Liver (tissue), 9 donors: ENCODE results near the gene MOV10. TPM values are rescaled to one million over a fixed set of nuclear protein-coding genes. Genes with fewer than 3 reads are reported as not detected.

Experiments
- DNase-seq: peaks from one replicate; pipeline ENCODE4 v3.0.0-alpha.2; 2017; ENCODE audit warnings: low spot score
- H3K27ac ChIP-seq, 2 donors: one replicate each; pipeline ENCODE4 v1.7.0; 2013; ENCODE audit warnings: inconsistent platforms in 2 of 2, low read length in 2 of 2, control low read depth in 1 of 2, low read depth in 1 of 2, mild to moderate bottlenecking in 1 of 2
- H3K27me3 ChIP-seq, 4 donors: one replicate each; pipeline versions ENCODE4 v1.6.1 to v1.7.0; 2013; ENCODE audit warnings: low read length in 3 of 4, inconsistent platforms in 1 of 4, mild to moderate bottlenecking in 1 of 4, moderate library complexity in 1 of 4; ENCODE audit not compliant: control insufficient read depth in 4 of 4, insufficient read depth in 4 of 4
- H3K36me3 ChIP-seq, 4 donors: one replicate each; pipeline versions ENCODE4 v1.6.1 to v1.7.0; 2013; ENCODE audit warnings: low read length in 3 of 4, mild to moderate bottlenecking in 3 of 4, low read depth in 1 of 4, moderate library complexity in 1 of 4; ENCODE audit not compliant: control insufficient read depth in 4 of 4, insufficient read depth in 3 of 4
- H3K4me1 ChIP-seq, 4 donors: one replicate each; pipeline versions ENCODE4 v1.6.1 to v1.7.0; 2013; ENCODE audit warnings: low read length in 3 of 4, mild to moderate bottlenecking in 3 of 4, moderate library complexity in 1 of 4; ENCODE audit not compliant: control insufficient read depth in 4 of 4, insufficient read depth in 4 of 4
- H3K4me3 ChIP-seq, 3 donors: one replicate each; pipeline versions ENCODE4 v1.6.1 to v1.7.0; 2013; ENCODE audit warnings: low read length in 3 of 3, control low read depth in 1 of 3, low read depth in 1 of 3, mild to moderate bottlenecking in 1 of 3
- H3K9ac ChIP-seq, 2 donors: one replicate each; pipeline ENCODE4 v1.7.0; 2013; ENCODE audit warnings: low read length in 2 of 2, mild to moderate bottlenecking in 2 of 2, moderate library complexity in 2 of 2, control low read depth in 1 of 2, low read depth in 1 of 2
- H3K9me3 ChIP-seq, 4 donors: one replicate each; pipeline versions ENCODE4 v1.6.1 to v1.7.0; 2013; ENCODE audit warnings: low read length in 3 of 4; ENCODE audit not compliant: control insufficient read depth in 4 of 4
- ATF3 ChIP-seq: IDR thresholded peaks from 2 replicates; pipeline ENCODE4 v1.6.1; 2016; ENCODE audit warnings: antibody characterized with exemption
- CTCF ChIP-seq: fragments of 150-350 bp; IDR thresholded peaks from 2 replicates; pipeline ENCODE4 v1.5.1; 2017; ENCODE audit warnings: improper control_type of control experiment, low read depth, low read length; ENCODE audit not compliant: missing input control
- EGR1 ChIP-seq, 2 donors: IDR thresholded peaks; 2 replicates each; pipeline ENCODE4 v1.6.1; 2016 to 2018; ENCODE audit warnings: antibody characterized with exemption in 2 of 2, low read depth in 2 of 2
- FOXA1 ChIP-seq: IDR thresholded peaks from 2 replicates; pipeline ENCODE4 v1.6.1; 2016; ENCODE audit warnings: antibody characterized with exemption
- FOXA2 ChIP-seq: IDR thresholded peaks from 2 replicates; pipeline ENCODE4 v1.6.1; 2016; ENCODE audit warnings: antibody characterized with exemption
- GABPA ChIP-seq, 2 donors: IDR thresholded peaks in 1 of 2; conservative IDR thresholded peaks in 1 of 2; 2 replicates each; pipeline ENCODE4 v1.6.1; 2016; ENCODE audit warnings: antibody characterized with exemption in 2 of 2, mild to moderate bottlenecking in 1 of 2, moderate library complexity in 1 of 2
- HNF4A ChIP-seq, 2 donors: conservative IDR thresholded peaks; 2 replicates each; pipeline ENCODE4 v1.6.1; 2016; ENCODE audit warnings: antibody characterized with exemption in 2 of 2, mild to moderate bottlenecking in 2 of 2
- HNF4G ChIP-seq: IDR thresholded peaks from 2 replicates; pipeline ENCODE4 v1.6.1; 2016; ENCODE audit warnings: antibody characterized with exemption
- JUND ChIP-seq, 2 donors: IDR thresholded peaks; 2 replicates each; pipeline ENCODE4 v1.6.1; 2016; ENCODE audit warnings: antibody characterized with exemption in 2 of 2
- MAX ChIP-seq: IDR thresholded peaks from 2 replicates; pipeline ENCODE4 v1.6.1; 2016; ENCODE audit warnings: antibody characterized with exemption
- NR2F2 ChIP-seq: IDR thresholded peaks from 2 replicates; pipeline ENCODE4 v1.6.1; 2016; ENCODE audit warnings: antibody characterized with exemption
- RAD21 ChIP-seq, 2 donors: IDR thresholded peaks; 2 replicates each; pipeline ENCODE4 v1.6.1; 2016; ENCODE audit warnings: antibody characterized with exemption in 2 of 2, mild to moderate bottlenecking in 2 of 2
- REST ChIP-seq: IDR thresholded peaks from 2 replicates; pipeline ENCODE4 v1.6.1; 2016; ENCODE audit warnings: antibody characterized with exemption, mild to moderate bottlenecking
- RXRA ChIP-seq, 2 donors: IDR thresholded peaks; 2 replicates each; pipeline ENCODE4 v1.6.1; 2017 to 2018; ENCODE audit warnings: antibody characterized with exemption in 2 of 2, mild to moderate bottlenecking in 1 of 2
- SP1 ChIP-seq: IDR thresholded peaks from 2 replicates; pipeline ENCODE4 v1.6.1; 2018; ENCODE audit warnings: antibody characterized with exemption, mild to moderate bottlenecking
- TAF1 ChIP-seq: conservative IDR thresholded peaks from 2 replicates; pipeline ENCODE4 v1.6.1; 2016; ENCODE audit warnings: antibody characterized with exemption, mild to moderate bottlenecking
- YY1 ChIP-seq: IDR thresholded peaks from 2 replicates; pipeline ENCODE4 v1.6.1; 2016; ENCODE audit warnings: antibody characterized with exemption, mild to moderate bottlenecking
- ZBTB33 ChIP-seq: IDR thresholded peaks from 2 replicates; pipeline ENCODE4 v1.6.1; 2016; ENCODE audit warnings: antibody characterized with exemption
- WGBS: extraction: QIAGEN DNeasy Blood & Tissue Kit; methylation state at CpG from one replicate; pipeline ENCODE4 v1.1.7; 2013; 5-methylcytosine and 5-hydroxymethylcytosine counted together
- polyA plus RNA-seq, 2 donors: library from polyadenylated mRNA; stranded (reverse) in 1 of 2; unstranded in 1 of 2; fragments of 200-250 nt in 1 of 2; fragments of >200 nt in 1 of 2; fragmentation: Nextera tagmentation in 1 of 2; extraction: Ambion mirVana in 1 of 2; gene quantifications; one replicate each; pipeline versions ENCODE4 v1.2.1 to v1.2.3, GENCODE V29; 2013 to 2015
- total RNA-seq, 2 donors: library from RNA; depleted of rRNA; stranded (reverse); fragments of >200 nt; gene quantifications; one replicate each; pipeline ENCODE4 v1.2.3, GENCODE V29; 2014
- donor health status: healthy.
- donor health status: healthy.
- donor health status: healthy.
- donor health status: healthy.
- donor health status: healthy.

The MOV10 gene
- total and polyA plus RNA-seq, 4 donors = 32.0 to 36.8 (median 33.7) TPM

GRCh38 chr1:112698366-112699310 lies 24.2 kb downstream of the MOV10 start:
- 41% methylated on average over 17 of the region's 17 CpGs for WGBS
- H3K27me3 ChIP-seq = no peaks in the 10 kb centered on the region
- TF ChIP-seq RXRA (IDR thresholded peaks at IDR 0.05) (peak; percentile 46 to 55), FOXA2 (no peak), EGR1 (IDR thresholded peaks at IDR 0.05; ENCODE audit: low read depth in 2 of 2) (no peak), RAD21 (IDR thresholded peaks at IDR 0.05) (peak in 1 of 2 donors; percentile 9), GABPA (IDR thresholded peaks at IDR 0.05 in 1 of 2, conservative IDR thresholded peaks at IDR 0.05 in 1 of 2) (no peak), REST (peak; percentile 82), NR2F2 (peak; percentile 15), HNF4A (conservative IDR thresholded peaks at IDR 0.05) (peak; percentile 99), JUND (IDR thresholded peaks at IDR 0.05) (peak in 1 of 2 donors; percentile 53), MAX (no peak), FOXA1 (no peak), ZBTB33 (no peak), YY1 (no peak), CTCF (no peak), ATF3 (no peak), SP1 (peak; percentile 99), HNF4G (peak; percentile 95), TAF1 (no peak)
- peak; percentile 69 for DNase-seq
- H3K27ac ChIP-seq = peak overlapping the region; percentile 53 to 74
- H3K4me1 ChIP-seq = peaks cover 21 to 41% (median 37%) of the 10 kb centered on the region in 4 donors
- H3K9me3 ChIP-seq = no peaks in the 10 kb centered on the region
- H3K9ac ChIP-seq = peak overlapping the region in 1 of 2 donors; percentile 49
- peaks cover 2 to 29% (median 11%) of the 10 kb centered on the region in 4 donors for H3K36me3 ChIP-seq
- peak overlapping the region in 1 of 3 donors; percentile 12 for H3K4me3 ChIP-seq
